ENCODE measurements around the gene SGK1.
"Not testable (repeated sequence)": the region's sequence is repeated elsewhere in the genome, so short reads cannot be mapped to it uniquely, and the experiment has no call there.

The SGK1 gene

GRCh38 chr6:134307870-134308269 lies 10.0 kb downstream of the SGK1 start:
- in situ Hi-C loops (cut with MboI; ENCODE audit: low sequenced_read_pairs): no loop called here

GRCh38 chr6:134307075-134307474 lies 10.8 kb downstream of the SGK1 start:
- in situ Hi-C loops (cut with MboI; ENCODE audit: low sequenced_read_pairs): no loop called here

GRCh38 chr6:134304381-134304780 lies 13.5 kb downstream of the SGK1 start:
- in situ Hi-C loops (cut with MboI; ENCODE audit: low sequenced_read_pairs): not testable (repeated sequence)

- in situ Hi-C loops (cut with MboI; ENCODE audit: low sequenced_read_pairs): no loop called here
These were observed 14.0 kb downstream of the SGK1 start for GRCh38 chr6:134303891-134304290.

GRCh38 chr6:134299236-134299635 lies 18.7 kb downstream of the SGK1 start:
- in situ Hi-C loops (cut with MboI; ENCODE audit: low sequenced_read_pairs): no loop called here

DNA sequence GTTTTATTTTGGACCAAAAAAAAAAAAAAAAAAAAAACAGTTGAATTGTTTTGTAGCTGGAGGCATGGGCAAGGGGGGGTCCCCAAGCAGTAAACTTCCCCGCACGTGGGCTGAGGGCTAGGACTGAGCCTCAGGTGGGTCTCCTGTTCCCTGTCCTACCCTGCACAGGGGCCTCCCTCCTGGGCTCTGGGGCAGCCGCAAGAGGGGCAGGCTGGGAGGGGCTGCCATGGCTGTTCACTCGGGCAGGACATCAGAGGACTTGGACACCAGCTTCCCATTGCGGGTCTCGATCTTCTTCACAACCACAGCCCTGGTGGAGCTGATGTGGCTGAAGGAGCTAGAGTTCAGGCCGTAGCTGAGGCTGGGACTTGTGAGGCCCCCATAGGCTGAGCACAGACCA lies 21.1 kb downstream of the SGK1 start:
- in situ Hi-C loops (cut with MboI; ENCODE audit: low sequenced_read_pairs): no loop called here

- in situ Hi-C loops (cut with MboI; ENCODE audit: low sequenced_read_pairs): no loop called here
These were observed 21.9 kb downstream of the SGK1 start for GRCh38 chr6:134295953-134296553.

- in situ Hi-C loops (cut with MboI; ENCODE audit: low sequenced_read_pairs): no loop called here
These were observed 24.2 kb downstream of the SGK1 start for GRCh38 chr6:134293659-134294161.

DNA sequence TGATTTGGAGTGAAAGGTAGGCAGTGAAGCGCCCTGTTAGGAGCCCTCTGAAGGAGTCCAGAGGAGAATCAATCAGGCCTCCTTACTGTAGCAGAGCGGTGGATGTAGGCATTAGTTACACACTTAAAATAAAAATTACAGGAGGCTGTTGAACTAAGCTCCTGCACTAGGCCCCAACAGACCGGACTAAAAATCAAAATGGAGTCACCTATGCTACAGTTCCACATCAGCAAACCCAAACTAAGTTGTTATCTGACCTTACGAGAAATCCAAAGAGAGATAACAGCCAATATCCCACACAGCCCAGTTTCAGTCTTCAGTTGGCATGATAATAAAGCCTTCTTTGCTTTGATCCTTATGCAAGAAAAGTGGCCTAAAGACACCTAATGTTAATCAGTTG lies 26.8 kb downstream of the SGK1 start:
- in situ Hi-C loops (cut with MboI; ENCODE audit: low sequenced_read_pairs): no loop called here

- in situ Hi-C loops (cut with MboI; ENCODE audit: low sequenced_read_pairs): no loop called here
These were observed 28.7 kb downstream of the SGK1 start for GRCh38 chr6:134289204-134289575.

- in situ Hi-C loops (cut with MboI; ENCODE audit: low sequenced_read_pairs): no loop called here
These were observed 29.2 kb downstream of the SGK1 start for GRCh38 chr6:134288538-134289203.

GRCh38 chr6:134287859-134288537 lies 29.9 kb downstream of the SGK1 start:
- in situ Hi-C loops (cut with MboI; ENCODE audit: low sequenced_read_pairs): no loop called here

- in situ Hi-C loops (cut with MboI; ENCODE audit: low sequenced_read_pairs): no loop called here
These were observed 35.1 kb downstream of the SGK1 start for GRCh38 chr6:134282816-134283215.

- in situ Hi-C loops (cut with MboI; ENCODE audit: low sequenced_read_pairs): no loop called here
These were observed 36.5 kb downstream of the SGK1 start for GRCh38 chr6:134281388-134281787.

DNA sequence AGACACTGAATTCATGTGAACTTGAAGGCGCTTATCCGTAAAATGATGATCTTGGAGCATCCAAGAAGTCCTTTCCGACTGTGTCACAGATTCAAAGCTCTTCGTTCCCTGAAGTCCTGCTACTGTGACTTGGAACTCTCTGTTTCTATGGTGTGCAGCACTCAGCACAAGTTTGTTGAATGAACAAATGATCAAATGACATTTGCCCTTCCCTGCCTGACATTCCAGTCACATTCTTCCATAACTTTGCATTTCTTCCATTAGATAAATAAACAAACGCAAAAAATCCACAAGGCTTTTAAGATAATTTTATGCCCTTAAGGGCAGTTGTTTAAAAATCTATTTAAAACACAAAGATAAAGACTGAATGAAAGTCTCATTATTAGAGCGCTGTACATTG lies 39.9 kb downstream of the SGK1 start:
- in situ Hi-C loops (cut with MboI; ENCODE audit: low sequenced_read_pairs): no loop called here

- in situ Hi-C loops (cut with MboI; ENCODE audit: low sequenced_read_pairs): not testable (repeated sequence)
These were observed 41.0 kb downstream of the SGK1 start for GRCh38 chr6:134276891-134277377.

DNA sequence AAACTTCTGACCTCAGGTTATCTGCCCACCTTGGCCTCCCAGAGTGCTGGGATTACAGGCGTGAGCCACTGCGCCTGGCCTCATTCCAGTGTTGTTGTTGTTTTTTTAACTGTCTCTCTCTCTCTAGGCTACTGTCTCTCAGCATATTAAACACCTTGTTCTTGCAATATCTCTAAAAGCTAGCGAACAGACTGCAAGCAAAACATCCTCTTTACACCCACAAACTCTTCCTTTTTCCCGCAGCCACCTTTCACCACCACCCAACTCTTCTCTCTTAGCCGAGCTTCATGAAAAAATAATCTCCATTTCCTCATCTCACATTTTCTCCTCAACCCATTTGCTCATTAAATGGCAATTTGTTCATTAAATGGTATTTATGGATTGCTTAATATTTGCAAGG lies 45.5 kb downstream of the SGK1 start:
- in situ Hi-C loops (cut with MboI; ENCODE audit: low sequenced_read_pairs): no loop called here

GRCh38 chr6:134267917-134268361 lies 50.0 kb downstream of the SGK1 start:
- in situ Hi-C loops (cut with MboI; ENCODE audit: low sequenced_read_pairs): no loop called here

DNA sequence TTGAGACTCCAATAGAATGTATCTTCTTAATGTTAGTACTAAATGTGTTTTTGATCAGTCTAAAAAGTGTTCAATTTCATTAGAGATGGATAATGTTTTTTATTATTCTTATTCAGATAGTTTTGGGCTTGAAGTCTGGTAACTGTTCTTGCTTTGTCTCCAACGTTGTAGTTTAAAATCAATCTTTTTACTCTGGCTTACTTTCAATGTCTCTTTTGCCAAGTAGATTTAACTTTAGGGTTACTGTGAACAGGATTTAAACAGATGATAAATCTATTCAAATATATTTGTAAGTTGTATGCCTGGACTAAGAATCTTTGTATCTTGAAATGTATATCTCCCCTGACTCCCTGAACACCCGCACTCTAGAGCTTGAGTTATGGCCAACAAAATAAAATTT lies 51.1 kb downstream of the SGK1 start:
- in situ Hi-C loops (cut with MboI; ENCODE audit: low sequenced_read_pairs): no loop called here

GRCh38 chr6:134261766-134262165 lies 56.1 kb downstream of the SGK1 start:
- in situ Hi-C loops (cut with MboI; ENCODE audit: low sequenced_read_pairs): no loop called here

DNA sequence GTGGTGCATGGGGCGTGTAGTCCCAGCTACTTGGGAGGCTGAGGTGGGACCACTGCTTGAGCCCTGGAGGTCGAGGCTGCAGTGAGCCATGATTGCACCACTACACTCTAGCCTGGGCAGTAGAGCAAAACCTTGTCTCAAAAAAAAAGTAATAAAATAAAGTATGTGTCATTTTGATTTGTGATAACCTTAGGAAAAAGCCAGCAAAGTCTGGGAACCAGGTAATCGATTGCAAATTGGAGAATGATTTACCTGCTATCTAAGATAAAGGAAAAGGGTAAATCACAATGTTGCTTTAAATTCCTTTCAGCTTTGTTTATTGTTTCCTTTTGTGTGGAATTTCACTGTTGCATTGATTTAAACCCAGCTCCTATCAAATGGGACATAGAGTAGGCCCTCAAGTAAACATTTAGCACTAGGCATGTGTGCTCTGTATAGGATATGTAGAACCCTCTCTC lies 59.0 kb downstream of the SGK1 start:
- in situ Hi-C loops (cut with MboI; ENCODE audit: low sequenced_read_pairs): no loop called here

- in situ Hi-C loops (cut with MboI; ENCODE audit: low sequenced_read_pairs): no loop called here
These were observed 60.4 kb downstream of the SGK1 start for GRCh38 chr6:134257516-134257915.

Measured in HL-60/S4 (cell line).